ENCODE data around the gene LTBP2. TPM values are rescaled to one million over a fixed set of nuclear protein-coding genes. Genes with fewer than 3 reads are reported as not detected.

LTBP2 gene
- total and polyA plus RNA-seq, 5 donors from 2014 or later: 0.02 to 0.54 (median 0.17) TPM

Other genes starting within 250 kb of the LTBP2 start
- not detected for gene SYNDIG1L, start 186.0 kb downstream of the LTBP2 start, total RNA-seq
- gene SYNDIG1L, start 186.0 kb downstream of the LTBP2 start, polyA plus RNA-seq: not detected
- gene NPC2, start 118.9 kb downstream of the LTBP2 start, total RNA-seq: 33.1 TPM
- 100 to 1,000 TPM in 3 of 4 donors, 10 to 100 TPM in 1; 87.0 to 144 (median 108) TPM for gene NPC2, start 118.9 kb downstream of the LTBP2 start, polyA plus RNA-seq
- 19.9 TPM for gene ISCA2, start 118.5 kb downstream of the LTBP2 start, total RNA-seq
- 100 to 1,000 TPM in 2 of 4 donors, 10 to 100 TPM in 2; 81.8 to 114 (median 97.4) TPM for gene ISCA2, start 118.5 kb downstream of the LTBP2 start, polyA plus RNA-seq
- gene AREL1, start 100.8 kb upstream of the LTBP2 start, total RNA-seq: 47.0 TPM
- 10 to 100 TPM; 18.3 to 25.7 (median 20.8) TPM for gene AREL1, start 100.8 kb upstream of the LTBP2 start, polyA plus RNA-seq
- 35.5 TPM for gene FCF1, start 100.9 kb upstream of the LTBP2 start, total RNA-seq
- 10 to 100 TPM; 20.9 to 29.6 (median 27.9) TPM for gene FCF1, start 100.9 kb upstream of the LTBP2 start, polyA plus RNA-seq
- 93.2 TPM for gene YLPM1, start 151.1 kb upstream of the LTBP2 start, total RNA-seq
- gene YLPM1, start 151.1 kb upstream of the LTBP2 start, polyA plus RNA-seq: 10 to 100 TPM; 10.5 to 12.6 (median 11.5) TPM